Activated naive CD4-positive, alpha-beta T cell treated with anti-CD3 and anti-CD28 coated beads, Interleukin-2, amount 10 ng/mL, durations not matched to agents 5 hours and 36 hours (primary cell): ENCODE results near the gene GPR22. TPM values are rescaled to one million over a fixed set of nuclear protein-coding genes. Genes with fewer than 3 reads are reported as not detected.

Source experiments
- total RNA-seq, 2 experiments: library from RNA; stranded (reverse); gene quantifications; one replicate each; pipeline ENCODE4 v1.2.3, GENCODE V29; 2021

The GPR22 gene, protein sequence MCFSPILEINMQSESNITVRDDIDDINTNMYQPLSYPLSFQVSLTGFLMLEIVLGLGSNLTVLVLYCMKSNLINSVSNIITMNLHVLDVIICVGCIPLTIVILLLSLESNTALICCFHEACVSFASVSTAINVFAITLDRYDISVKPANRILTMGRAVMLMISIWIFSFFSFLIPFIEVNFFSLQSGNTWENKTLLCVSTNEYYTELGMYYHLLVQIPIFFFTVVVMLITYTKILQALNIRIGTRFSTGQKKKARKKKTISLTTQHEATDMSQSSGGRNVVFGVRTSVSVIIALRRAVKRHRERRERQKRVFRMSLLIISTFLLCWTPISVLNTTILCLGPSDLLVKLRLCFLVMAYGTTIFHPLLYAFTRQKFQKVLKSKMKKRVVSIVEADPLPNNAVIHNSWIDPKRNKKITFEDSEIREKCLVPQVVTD
- not detected for total RNA-seq

DNA sequence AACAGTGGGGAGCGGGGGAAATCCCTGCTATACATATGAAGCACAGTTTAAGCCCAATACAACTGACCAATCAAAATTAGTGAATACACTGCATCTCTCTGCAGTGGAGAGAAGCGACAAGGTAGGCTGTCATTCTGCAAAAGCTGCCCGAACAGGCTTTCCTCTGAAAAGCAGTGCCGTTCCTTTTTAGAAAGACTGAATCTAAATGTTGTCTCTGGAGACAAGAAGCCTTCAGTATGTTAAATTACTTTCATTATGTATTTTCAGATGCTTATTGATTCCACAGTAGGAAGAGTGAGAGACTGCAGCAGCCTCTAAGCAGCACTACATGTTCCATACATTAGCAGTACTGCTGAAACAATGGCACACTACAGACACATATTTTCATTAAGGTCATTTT lies at the start of gene GPR22:
GPR22 (plus strand) TSS at position 129 of the 400 bp plus-strand sequence. CDS start 4,004 bp downstream, outside the sequence.

Other genes starting within 250 kb of the GPR22 start
- 10 to 100 TPM; 30.4 to 37.3 TPM for gene COG5, start 93.9 kb downstream of the GPR22 start, total RNA-seq
- gene DUS4L, start 93.9 kb downstream of the GPR22 start, total RNA-seq, result 1 to 10 TPM; 7.7 to 8.3 TPM
- 10 to 100 TPM; 26.8 to 28.0 TPM for gene BCAP29, start 110.2 kb downstream of the GPR22 start, total RNA-seq
- gene SLC26A4, start 190.8 kb downstream of the GPR22 start, total RNA-seq, result under 1 TPM; 0.51 to 0.88 TPM